WTC11 (cell line): ENCODE results near the gene MARK2. TPM values are rescaled to one million over a fixed set of nuclear protein-coding genes. Genes with fewer than 3 reads are reported as not detected.

ENCODE experiments used
- ATAC-seq: fragments of 200-7000 bp; cut with Tn5 transposase; 2 replicates; pipeline ENCODE4 v1.10.0; 2021; ENCODE audit warnings: mild to moderate bottlenecking, moderate library complexity
- CTCF ChIA-PET: fragments of 300-600 bp; sonication (Branson Sonifier 250); formaldehyde crosslinking; loops from one replicate; lab custom pipeline; 2021; ENCODE audit warnings: antibody characterized with exemption; lab: Charles Lee
- POLR2A ChIA-PET: fragments of 350-600 bp; sonication (Branson Sonifier 250); formaldehyde crosslinking; loops from one replicate; lab custom pipeline; 2021; ENCODE audit warnings: antibody characterized with exemption; lab: Charles Lee
- DNase-seq: peaks from one replicate; pipeline ENCODE4 v3.0.0; 2021; ENCODE audit warnings: low spot score
- H3K27ac Mint-ChIP-seq: 2 replicates; pipeline ENCODE4 v1.8.0; 2021; ENCODE audit warnings: mixed read lengths
- H3K27me3 Mint-ChIP-seq: 2 replicates; pipeline ENCODE4 v1.8.0; 2021; ENCODE audit warnings: low read depth, mild to moderate bottlenecking, moderate library complexity, mixed read lengths
- H3K36me3 Mint-ChIP-seq: 2 replicates; pipeline ENCODE4 v1.8.0; 2021; ENCODE audit warnings: mixed read lengths
- H3K4me1 Mint-ChIP-seq: 2 replicates; pipeline ENCODE4 v1.8.0; 2022; ENCODE audit warnings: mixed read lengths
- H3K4me3 Mint-ChIP-seq: 2 replicates; pipeline ENCODE4 v1.8.0; 2021; ENCODE audit warnings: mild to moderate bottlenecking, moderate library complexity, mixed read lengths
- H3K9me3 Mint-ChIP-seq: 2 replicates; pipeline ENCODE4 v1.8.0; 2021; ENCODE audit warnings: mixed read lengths
- AR ChIP-seq: fragments of 250-450 bp; sonication (Bioruptor Pico); IDR thresholded peaks from 2 replicates; pipeline ENCODE4 v1.9.0; 2021; ENCODE audit warnings: mild to moderate bottlenecking
- CREB1 ChIP-seq: sonication (generic); formaldehyde crosslinking; IDR thresholded peaks from 2 replicates; pipeline ENCODE4 v1.8.0; 2023; ENCODE audit warnings: mild to moderate bottlenecking, missing genetic modification reagents
- CREM ChIP-seq: sonication (generic); formaldehyde crosslinking; IDR thresholded peaks from 2 replicates; pipeline ENCODE4 v1.8.1; 2022; ENCODE audit warnings: mild to moderate bottlenecking, missing genetic modification reagents, moderate library complexity
- E2F4 ChIP-seq: sonication (generic); formaldehyde crosslinking; IDR thresholded peaks from 2 replicates; pipeline ENCODE4 v1.8.1; 2022; ENCODE audit warnings: low read depth, mild to moderate bottlenecking, moderate library complexity, missing genetic modification reagents, borderline replicate concordance
- JAZF1 ChIP-seq: fragments of 250-450 bp; sonication (Bioruptor Pico); IDR thresholded peaks from 2 replicates; pipeline ENCODE4 v1.9.0; 2021; ENCODE audit warnings: moderate library complexity, mild to moderate bottlenecking, inconsistent platforms
- NFE2L1 ChIP-seq: sonication (generic); formaldehyde crosslinking; IDR thresholded peaks from 2 replicates; pipeline ENCODE4 v1.8.1; 2023; ENCODE audit warnings: missing genetic modification reagents
- NR3C1 ChIP-seq: sonication (generic); formaldehyde crosslinking; conservative IDR thresholded peaks from 2 replicates; pipeline ENCODE4 v1.8.1; 2023; ENCODE audit warnings: low read depth, mild to moderate bottlenecking, missing genetic modification reagents
- TEAD1 ChIP-seq: sonication (generic); formaldehyde crosslinking; IDR thresholded peaks from 2 replicates; pipeline ENCODE4 v1.8.0; 2022; ENCODE audit warnings: mild to moderate bottlenecking, missing genetic modification reagents
- USF2 ChIP-seq: sonication (generic); formaldehyde crosslinking; IDR thresholded peaks from 2 replicates; pipeline ENCODE4 v1.8.1; 2023; ENCODE audit warnings: mild to moderate bottlenecking, missing genetic modification reagents, moderate library complexity
- ZMAT4 ChIP-seq: fragments of 250-450 bp; sonication (Bioruptor Pico); IDR thresholded peaks from 2 replicates; pipeline ENCODE4 v1.9.0; 2021; ENCODE audit warnings: mild to moderate bottlenecking
- ZNF121 ChIP-seq: sonication (generic); formaldehyde crosslinking; IDR thresholded peaks from 2 replicates; pipeline ENCODE4 v1.8.0; 2023; ENCODE audit warnings: missing genetic modification reagents
- ZNF396 ChIP-seq: fragments of 250-450 bp; sonication (Bioruptor Pico); IDR thresholded peaks from 2 replicates; pipeline ENCODE4 v1.8.0; 2021; ENCODE audit warnings: mild to moderate bottlenecking, moderate library complexity, borderline replicate concordance
- ZNF416 ChIP-seq: fragments of 250-450 bp; sonication (Bioruptor Pico); IDR thresholded peaks from 2 replicates; pipeline ENCODE4 v1.9.0; 2021; ENCODE audit warnings: mild to moderate bottlenecking, inconsistent platforms
- ZNF532 ChIP-seq: fragments of 250-450 bp; sonication (Bioruptor Pico); IDR thresholded peaks from 2 replicates; pipeline ENCODE4 v1.9.0; 2021; ENCODE audit warnings: mild to moderate bottlenecking, borderline replicate concordance
- total RNA-seq: library from RNA; stranded (reverse); gene quantifications from 3 replicates; pipeline ENCODE4 v1.2.3, GENCODE V29; 2021

The MARK2 gene
- total RNA-seq, 1 experiment from 2014 or later = 57.4 TPM

- Mint-ChIP-seq H3K27ac (peak overlapping the region; percentile 93; the same call in 1 of the 2 replicates), H3K27me3 (no peaks in the 10 kb centered on the region), H3K4me3 (peak overlapping the region; percentile 90), H3K4me1 (peaks cover 74% of the 10 kb centered on the region), H3K9me3 (no peaks in the 10 kb centered on the region), H3K36me3 (peaks cover 2% of the 10 kb centered on the region; the same call in 1 of the 2 replicates)
- DNase-seq (no peak), ATAC-seq (no peak)
- POLR2A ChIA-PET = interaction anchor here (0.9 to 2.3 kb wide), 2 partner anchors 38 to 77 kb away, joined by 3 to 14 read pairs; partner anchors contain the start of gene RCOR2
- CTCF ChIA-PET = interaction anchor here (1.4 to 4.9 kb wide), 5 partner anchors 42 to 105 kb away, joined by 6 to 94 read pairs (median 10); partner anchors contain the start of gene RCOR2
- TF ChIP-seq CREB1 (CRISPR knock-in tag) = no peak
Measured at GRCh38 chr11:63840356-63841060, 1.6 kb downstream of the MARK2 start.

GRCh38 chr11:63841554-63841953, 2.6 kb downstream of the MARK2 start:
- Mint-ChIP-seq H3K4me3 (peak overlapping the region; percentile 90), H3K4me1 (peaks cover 80% of the 10 kb centered on the region), H3K9me3 (no peaks in the 10 kb centered on the region), H3K27me3 (no peaks in the 10 kb centered on the region), H3K27ac (peak overlapping the region; percentile 93), H3K36me3 (peaks cover 2% of the 10 kb centered on the region; the same call in 1 of the 2 replicates)
- DNase-seq (peak; percentile 48), ATAC-seq (peak; percentile 5)
- ChIA-PET POLR2A (no interaction called here), CTCF (interaction anchor here (1.2 to 3.1 kb wide), 5 partner anchors 65 to 159 kb away, joined by 3 to 9 read pairs (median 5); partner anchors contain the start of gene RCOR2)
- no peak for TF ChIP-seq ZNF416
- no peak for TF ChIP-seq ZMAT4 (CRISPR knock-in tag)

- Mint-ChIP-seq H3K4me1 (peaks cover 79% of the 10 kb centered on the region), H3K4me3 (peak overlapping the region; percentile 90), H3K27ac (peak overlapping the region; percentile 93), H3K36me3 (peaks cover 2% of the 10 kb centered on the region; the same call in 1 of the 2 replicates), H3K9me3 (no peaks in the 10 kb centered on the region), H3K27me3 (no peaks in the 10 kb centered on the region)
- CTCF ChIA-PET = interaction anchor here (0.7 to 1.8 kb wide), 7 partner anchors 63 to 157 kb away, joined by 3 to 8 read pairs (median 4); partner anchors contain the start of gene RCOR2
- ATAC-seq (no peak), DNase-seq (no peak)
- POLR2A ChIA-PET = no interaction called here
- TF ChIP-seq USF2 (CRISPR knock-in tag) (no peak), TEAD1 (CRISPR knock-in tag) (no peak), NR3C1 (CRISPR knock-in tag) (no peak), ZNF396 (CRISPR knock-in tag) (no peak), AR (CRISPR knock-in tag) (no peak), CREM (CRISPR knock-in tag) (no peak), JAZF1 (CRISPR knock-in tag) (no peak)
Measured at GRCh38 chr11:63843041-63843440, 4.1 kb downstream of the MARK2 start.

GRCh38 chr11:63844836-63845235, 5.9 kb downstream of the MARK2 start:
- Mint-ChIP-seq H3K27ac (no peak overlapping the region), H3K9me3 (no peaks in the 10 kb centered on the region), H3K36me3 (peaks cover 2% of the 10 kb centered on the region; the same call in 1 of the 2 replicates), H3K4me3 (no peak overlapping the region), H3K4me1 (peaks cover 84% of the 10 kb centered on the region), H3K27me3 (no peaks in the 10 kb centered on the region)
- POLR2A ChIA-PET = interaction anchor here (0.6 kb wide), 1 partner anchor 79 kb away, joined by 5 read pairs; no protein-coding TSS in a partner anchor
- DNase-seq (no peak), ATAC-seq (no peak)
- CTCF ChIA-PET = interaction anchor here (0.6 to 1.0 kb wide), 4 partner anchors 27 to 155 kb away, joined by 3 to 5 read pairs (median 4); no protein-coding TSS in a partner anchor
- TF ChIP-seq E2F4 (no peak), NFE2L1 (CRISPR knock-in tag) (no peak), ZNF532 (CRISPR knock-in tag) (no peak), CREB1 (CRISPR knock-in tag) (no peak), USF2 (CRISPR knock-in tag) (no peak), ZNF121 (CRISPR knock-in tag) (no peak)
